ENCODE measurements around the gene KRT39.

Gene KRT39

DNA sequence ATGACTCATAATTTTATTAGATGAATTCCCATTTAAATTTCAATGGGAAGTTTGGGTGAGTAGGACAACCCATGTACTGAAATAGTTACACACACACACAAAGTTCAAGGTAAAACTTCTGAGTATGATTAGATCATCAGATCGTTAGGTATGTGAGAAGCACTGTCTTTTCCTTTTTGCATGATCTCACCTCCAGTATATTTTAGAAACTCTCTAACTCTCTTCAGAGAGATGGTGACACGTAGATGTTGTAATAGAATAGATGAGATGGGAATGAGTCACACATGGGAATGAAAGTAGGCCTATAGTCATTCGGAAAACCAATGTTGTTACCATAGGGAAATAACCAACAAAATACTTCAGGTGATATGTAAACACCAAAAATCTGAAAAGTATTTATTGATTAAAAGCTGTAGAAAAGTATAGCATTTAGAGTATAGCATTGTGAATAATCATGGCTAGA lies 51.5 kb downstream of the KRT39 start:
- no peaks in the 10 kb centered on the region for H3K27me3 ChIP-seq (ENCODE audit: control insufficient read depth, insufficient read depth, low read length)
- H3K9me3 ChIP-seq (ENCODE audit: control insufficient read depth, low read depth, low read length), result no peaks in the 10 kb centered on the region
- H3K36me3 ChIP-seq (ENCODE audit: control insufficient read depth, low read depth, low read length), result no peaks in the 10 kb centered on the region
- no peak overlapping the region for H3K9ac ChIP-seq (ENCODE audit: low read length)
- H3K4me3 ChIP-seq (ENCODE audit: low read length), result no peak overlapping the region
- H3K27ac ChIP-seq (ENCODE audit: low read length), result no peak overlapping the region
- no peaks in the 10 kb centered on the region for H3K4me1 ChIP-seq (ENCODE audit: control insufficient read depth, low read depth, low read length)

DNA sequence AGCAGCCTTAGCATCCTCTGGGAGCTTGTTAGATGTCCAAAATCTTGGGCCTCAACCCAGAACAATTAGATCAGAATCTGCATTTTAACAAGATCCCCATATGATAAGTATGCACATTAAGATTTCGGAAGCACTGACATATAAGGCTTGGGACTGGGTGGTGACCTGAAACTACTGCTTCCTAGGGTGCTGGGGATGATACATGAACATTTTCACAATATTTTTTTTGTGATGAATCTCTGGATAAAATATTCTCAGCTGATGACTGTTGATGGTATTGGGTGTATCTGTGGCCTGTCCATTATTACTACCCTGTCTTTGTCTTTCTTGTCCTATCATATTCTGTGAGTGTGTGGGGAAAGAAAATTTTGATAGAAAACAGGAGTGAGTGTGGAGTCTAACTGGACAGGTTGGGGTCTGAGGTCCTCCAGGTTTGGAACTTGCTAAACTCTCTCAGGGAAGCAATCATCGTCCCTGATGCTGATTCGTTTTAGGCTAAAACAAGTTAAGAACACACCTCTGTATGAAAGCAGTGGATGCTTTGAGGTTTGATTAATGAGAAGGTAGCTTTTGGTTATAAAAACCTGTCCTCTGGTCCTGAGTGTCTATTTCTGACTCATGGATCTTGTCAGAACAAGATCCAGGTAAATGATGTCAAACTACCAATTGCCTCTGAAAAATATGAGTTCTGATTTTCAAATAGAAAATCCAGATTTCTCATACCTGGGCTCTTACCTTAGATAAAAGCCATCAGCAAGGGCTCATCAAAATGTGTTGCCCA lies 52.5 kb downstream of the KRT39 start:
- Histone ChIP-seq H3K4me3 (ENCODE audit: low read length) (no peak overlapping the region), H3K27me3 (ENCODE audit: control insufficient read depth, insufficient read depth, low read length) (no peaks in the 10 kb centered on the region), H3K36me3 (ENCODE audit: control insufficient read depth, low read depth, low read length) (no peaks in the 10 kb centered on the region), H3K9me3 (ENCODE audit: control insufficient read depth, low read depth, low read length) (no peaks in the 10 kb centered on the region), H3K4me1 (ENCODE audit: control insufficient read depth, low read depth, low read length) (no peaks in the 10 kb centered on the region), H3K9ac (ENCODE audit: low read length) (no peak overlapping the region), H3K27ac (ENCODE audit: low read length) (no peak overlapping the region)

DNA sequence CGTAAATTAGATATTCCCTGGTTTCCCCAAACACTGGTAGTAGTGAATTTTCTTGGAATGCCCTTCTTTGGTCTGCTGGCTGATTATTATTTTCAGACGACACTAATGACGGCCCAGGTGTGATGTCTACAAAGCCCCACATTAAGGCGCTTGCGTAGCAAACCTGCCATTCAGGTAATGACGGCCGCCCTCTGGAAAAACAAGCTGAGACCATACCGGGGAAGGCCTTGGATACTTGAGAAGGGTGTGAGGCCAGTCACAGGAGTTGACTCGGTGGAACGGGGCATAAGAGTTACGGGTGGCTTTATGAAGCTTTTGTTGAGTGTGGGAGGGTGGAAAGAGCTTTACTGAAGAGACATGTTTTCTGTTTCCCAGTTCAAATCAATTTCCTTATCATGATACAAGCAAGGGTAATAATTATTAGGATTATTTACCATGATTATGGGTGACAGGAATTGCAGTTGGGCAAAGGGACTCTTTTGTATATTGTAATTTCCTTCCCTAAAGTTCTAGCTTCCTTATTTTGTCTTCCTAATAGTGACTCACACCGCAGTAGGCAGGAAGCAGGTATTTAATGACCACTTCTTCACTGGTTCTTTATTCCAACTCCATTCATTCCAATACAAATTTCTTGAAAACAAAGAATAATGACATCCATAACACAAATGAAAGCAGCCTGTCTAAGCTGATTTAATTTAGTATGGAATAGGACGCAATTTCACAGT lies 54.1 kb downstream of the KRT39 start:
- no peaks in the 10 kb centered on the region for H3K9me3 ChIP-seq (ENCODE audit: control insufficient read depth, low read depth, low read length)
- H3K27ac ChIP-seq (ENCODE audit: low read length), result no peak overlapping the region
- H3K4me3 ChIP-seq (ENCODE audit: low read length), result no peak overlapping the region
- H3K9ac ChIP-seq (ENCODE audit: low read length), result no peak overlapping the region
- H3K36me3 ChIP-seq (ENCODE audit: control insufficient read depth, low read depth, low read length), result no peaks in the 10 kb centered on the region
- H3K27me3 ChIP-seq (ENCODE audit: control insufficient read depth, insufficient read depth, low read length), result no peaks in the 10 kb centered on the region
- no peaks in the 10 kb centered on the region for H3K4me1 ChIP-seq (ENCODE audit: control insufficient read depth, low read depth, low read length)

DNA sequence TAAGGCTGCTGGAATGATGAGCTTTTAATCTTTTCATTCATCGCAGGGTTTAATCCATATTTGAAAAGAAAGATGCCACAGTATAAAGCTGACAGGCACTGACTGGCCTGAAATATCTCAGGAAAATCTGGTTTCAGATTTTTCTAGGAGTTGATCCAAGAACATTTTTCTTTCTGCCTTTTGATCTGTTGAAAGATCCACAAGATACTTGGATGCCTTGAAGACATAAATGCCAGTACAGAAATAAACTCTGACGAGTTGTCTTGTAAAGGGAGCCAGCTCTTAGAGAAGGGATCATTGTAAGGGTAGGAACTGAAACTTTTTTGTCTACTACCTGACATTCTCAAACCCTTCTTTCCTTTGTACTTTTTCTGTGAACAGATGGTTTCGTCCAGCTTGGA lies 56.3 kb downstream of the KRT39 start:
- Histone ChIP-seq H3K4me1 (ENCODE audit: control insufficient read depth, low read depth, low read length) (no peaks in the 10 kb centered on the region), H3K9me3 (ENCODE audit: control insufficient read depth, low read depth, low read length) (no peaks in the 10 kb centered on the region), H3K9ac (ENCODE audit: low read length) (no peak overlapping the region), H3K36me3 (ENCODE audit: control insufficient read depth, low read depth, low read length) (no peaks in the 10 kb centered on the region), H3K27me3 (ENCODE audit: control insufficient read depth, insufficient read depth, low read length) (no peaks in the 10 kb centered on the region), H3K27ac (ENCODE audit: low read length) (no peak overlapping the region), H3K4me3 (ENCODE audit: low read length) (no peak overlapping the region)

DNA sequence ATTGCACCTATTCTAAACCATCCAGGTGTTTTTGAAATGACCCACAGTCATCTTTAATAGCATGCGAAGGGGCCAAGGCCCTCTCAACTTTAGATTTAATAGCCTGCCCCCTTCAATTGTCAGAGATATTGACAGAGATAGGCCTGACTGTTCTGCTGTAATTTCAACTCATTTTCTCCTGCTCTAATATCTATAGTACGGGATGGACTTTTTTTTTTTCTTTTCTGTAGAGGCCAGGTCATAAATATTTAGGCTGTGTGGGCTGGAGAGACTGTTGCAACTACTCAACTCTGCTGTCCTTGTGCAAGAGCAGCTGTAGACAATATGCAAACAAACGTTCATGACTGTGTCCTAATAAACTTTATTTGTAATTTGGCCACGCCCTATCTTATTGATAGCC lies 57.0 kb downstream of the KRT39 start:
- Histone ChIP-seq H3K36me3 (ENCODE audit: control insufficient read depth, low read depth, low read length) (no peaks in the 10 kb centered on the region), H3K27ac (ENCODE audit: low read length) (no peak overlapping the region), H3K4me1 (ENCODE audit: control insufficient read depth, low read depth, low read length) (peaks cover 3% of the 10 kb centered on the region), H3K9ac (ENCODE audit: low read length) (no peak overlapping the region), H3K27me3 (ENCODE audit: control insufficient read depth, insufficient read depth, low read length) (no peaks in the 10 kb centered on the region), H3K4me3 (ENCODE audit: low read length) (no peak overlapping the region), H3K9me3 (ENCODE audit: control insufficient read depth, low read depth, low read length) (no peaks in the 10 kb centered on the region)

DNA sequence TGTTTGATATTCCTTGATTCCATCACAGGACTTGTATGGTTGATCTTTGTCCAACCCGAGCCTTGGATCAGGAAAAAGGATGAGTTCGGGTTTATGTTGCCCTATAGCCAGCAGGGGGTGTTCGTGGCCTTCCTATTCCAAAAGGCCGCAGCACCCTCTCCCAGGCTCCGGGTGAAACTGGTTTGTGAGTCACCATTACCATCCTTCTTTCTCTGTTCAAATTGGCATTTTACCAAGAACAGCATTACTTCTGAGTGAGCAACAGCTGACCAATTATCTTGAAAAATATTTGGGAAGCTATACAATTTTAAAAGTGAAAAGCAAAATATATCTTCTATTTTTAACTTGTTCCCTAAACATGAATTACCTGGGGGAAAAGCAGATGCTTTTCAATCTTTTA lies 57.4 kb downstream of the KRT39 start:
- Histone ChIP-seq H3K4me1 (ENCODE audit: control insufficient read depth, low read depth, low read length) (peaks cover 4% of the 10 kb centered on the region), H3K27ac (ENCODE audit: low read length) (no peak overlapping the region), H3K36me3 (ENCODE audit: control insufficient read depth, low read depth, low read length) (no peaks in the 10 kb centered on the region), H3K4me3 (ENCODE audit: low read length) (no peak overlapping the region), H3K9me3 (ENCODE audit: control insufficient read depth, low read depth, low read length) (no peaks in the 10 kb centered on the region), H3K9ac (ENCODE audit: low read length) (no peak overlapping the region), H3K27me3 (ENCODE audit: control insufficient read depth, insufficient read depth, low read length) (no peaks in the 10 kb centered on the region)

Data from iPS-18a (cell line).